Neuronal stem cell (in vitro differentiated cells): ENCODE measurements around the gene TECPR2.

ENCODE experiments used
- DNase-seq: peaks from one replicate; pipeline ENCODE4 v3.0.0-alpha.2; 2013; ENCODE audit warnings: low spot score
- H2AFZ ChIP-seq: one replicate; pipeline ENCODE4 v1.6.1; 2013; ENCODE audit warnings: mild to moderate bottlenecking, low read length, inconsistent platforms
- H2AK5ac ChIP-seq: 2 replicates; pipeline ENCODE4 v1.6.1; 2013; ENCODE audit warnings: low read depth, mild to moderate bottlenecking, inconsistent platforms, low read length, moderate library complexity, mixed read lengths
- H2BK120ac ChIP-seq: 2 replicates; pipeline ENCODE4 v1.6.1; 2013; ENCODE audit warnings: low read depth, mild to moderate bottlenecking, inconsistent platforms, low read length, moderate library complexity, mixed read lengths
- H2BK12ac ChIP-seq: one replicate; pipeline ENCODE4 v1.6.1; 2013; ENCODE audit warnings: low read length, inconsistent platforms
- H2BK15ac ChIP-seq: 2 replicates; pipeline ENCODE4 v1.6.1; 2013; ENCODE audit warnings: mild to moderate bottlenecking, low read length, inconsistent platforms, mixed read lengths
- H2BK5ac ChIP-seq: one replicate; pipeline ENCODE4 v1.6.1; 2013; ENCODE audit warnings: inconsistent platforms, mild to moderate bottlenecking, low read length, moderate library complexity
- H3K14ac ChIP-seq: one replicate; pipeline ENCODE4 v1.6.1; 2013; ENCODE audit warnings: low read length, inconsistent platforms
- H3K18ac ChIP-seq: 2 replicates; pipeline ENCODE4 v1.6.1; 2013; ENCODE audit warnings: low read length, inconsistent platforms
- H3K23ac ChIP-seq: 2 replicates; pipeline ENCODE4 v1.6.1; 2013; ENCODE audit warnings: low read depth, mild to moderate bottlenecking, mixed read lengths, low read length, inconsistent platforms; ENCODE audit not compliant: poor library complexity
- H3K27ac ChIP-seq: replicated peaks from 3 replicates; pipeline ENCODE4 v1.5.1; 2013; ENCODE audit warnings: low read length, inconsistent platforms
- H3K27me3 ChIP-seq, 3 experiments: 2 replicates each; pipeline ENCODE4 v1.6.1; 2013; ENCODE audit warnings: low read length in 3 of 3, mild to moderate bottlenecking in 2 of 3, inconsistent platforms in 1 of 3, low read depth in 1 of 3, mixed read lengths in 1 of 3, moderate library complexity in 1 of 3; ENCODE audit not compliant: control insufficient read depth in 3 of 3, insufficient read depth in 3 of 3
- H3K36me3 ChIP-seq, 2 donors: replicated peaks in 1 of 2; 2 replicates each; pipeline ENCODE4 v1.6.1; 2013; ENCODE audit warnings: low read length in 2 of 2; ENCODE audit not compliant: control insufficient read depth in 2 of 2, insufficient read depth in 2 of 2
- H3K4ac ChIP-seq: 2 replicates; pipeline ENCODE4 v1.6.1; 2013; ENCODE audit warnings: inconsistent platforms, mild to moderate bottlenecking, low read length, moderate library complexity
- H3K4me1 ChIP-seq, 2 donors: 1 replicate in 1 of 2; 2 replicates in 1 of 2; pipeline ENCODE4 v1.6.1; 2013; ENCODE audit warnings: low read length in 2 of 2, low read depth in 1 of 2; ENCODE audit not compliant: control insufficient read depth in 2 of 2, insufficient read depth in 1 of 2
- H3K4me2 ChIP-seq: one replicate; pipeline ENCODE4 v1.6.1; 2013; ENCODE audit warnings: mild to moderate bottlenecking, low read length, inconsistent platforms; ENCODE audit not compliant: insufficient read depth, poor library complexity, severe bottlenecking
- H3K4me3 ChIP-seq, 2 donors: 2 replicates each; pipeline ENCODE4 v1.5.1; 2013; ENCODE audit warnings: low read length in 2 of 2, mild to moderate bottlenecking in 2 of 2, inconsistent platforms in 1 of 2, moderate library complexity in 1 of 2
- H3K79me1 ChIP-seq: one replicate; pipeline ENCODE4 v1.6.1; 2013; ENCODE audit warnings: low read depth, mild to moderate bottlenecking, inconsistent platforms, low read length, moderate library complexity
- H3K9ac ChIP-seq: one replicate; pipeline ENCODE4 v1.6.1; 2013; ENCODE audit warnings: mild to moderate bottlenecking, low read depth, low read length, inconsistent platforms; ENCODE audit not compliant: poor library complexity
- H3K9me3 ChIP-seq, 2 donors: replicated peaks in 1 of 2; 2 replicates each; pipeline versions ENCODE3 to v1.6.1; 2013; ENCODE audit warnings: low read length in 2 of 2, mild to moderate bottlenecking in 2 of 2, inconsistent platforms in 1 of 2, low read depth in 1 of 2, mixed read lengths in 1 of 2, moderate library complexity in 1 of 2; ENCODE audit not compliant: control insufficient read depth in 2 of 2, insufficient read depth in 1 of 2
- H4K8ac ChIP-seq: one replicate; pipeline ENCODE4 v1.6.1; 2013; ENCODE audit warnings: low read depth, mild to moderate bottlenecking, inconsistent platforms, low read length, moderate library complexity
- H4K91ac ChIP-seq: one replicate; pipeline ENCODE4 v1.6.1; 2013; ENCODE audit warnings: low read length, low read depth, mild to moderate bottlenecking, inconsistent platforms; ENCODE audit not compliant: poor library complexity
- WGBS, 2 donors: extraction: QIAGEN DNeasy Blood & Tissue Kit; methylation state at CpG; one replicate each; pipeline ENCODE4 v1.1.7; 2013; ENCODE audit warnings: missing lambda C conversion rate in 2 of 2, mixed read lengths in 1 of 2; ENCODE audit not compliant: insufficient read length in 2 of 2, insufficient replicate concordance in 1 of 2; ENCODE audit errors: extremely low coverage in 2 of 2; 5-methylcytosine and 5-hydroxymethylcytosine counted together

The TECPR2 gene

DNA sequence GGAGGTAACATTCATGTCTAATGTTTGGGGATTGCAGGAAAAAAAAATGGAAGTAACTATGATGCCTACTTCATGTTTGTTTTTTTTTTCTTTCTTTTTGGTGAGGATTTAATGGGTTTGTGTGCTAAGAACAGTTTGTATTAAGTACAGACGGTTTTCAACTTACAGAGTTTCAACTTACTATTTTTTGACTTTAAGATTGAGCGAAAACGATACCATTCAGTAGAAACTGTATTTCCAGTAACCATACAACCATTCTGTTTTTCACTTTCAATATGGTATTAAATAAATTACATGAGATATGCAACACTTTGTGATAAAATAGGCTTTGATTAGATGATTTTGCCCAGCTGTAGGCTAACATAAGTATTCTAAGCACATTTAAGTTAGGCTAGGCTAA, 10.4 kb downstream of the TECPR2 start:
- no peak overlapping the region for H2BK120ac ChIP-seq
- no peak overlapping the region for H3K4me3 ChIP-seq
- no peak overlapping the region for H4K91ac ChIP-seq
- H3K14ac ChIP-seq, result no peak overlapping the region
- no peak overlapping the region for H3K4me2 ChIP-seq
- H3K18ac ChIP-seq, result no peak overlapping the region
- DNase-seq, result no peak
- no peak overlapping the region for H4K8ac ChIP-seq
- H3K4me1 ChIP-seq, result no peaks in the 10 kb centered on the region
- no peak overlapping the region for H2AFZ ChIP-seq
- no peak overlapping the region for H2BK5ac ChIP-seq
- no peaks in the 10 kb centered on the region for H3K27me3 ChIP-seq
- H2AK5ac ChIP-seq, result no peak overlapping the region
- no CpG with 5 or more reads among the region's 3 CpGs for WGBS, 2 donors
- H3K4ac ChIP-seq, result no peak overlapping the region
- peaks cover 2% of the 10 kb centered on the region for H3K79me1 ChIP-seq
- H3K9me3 ChIP-seq, result no peaks in the 10 kb centered on the region
- H2BK12ac ChIP-seq, result no peak overlapping the region
- peaks cover 4 to 17% of the 10 kb centered on the region in 2 donors for H3K36me3 ChIP-seq
- H3K9ac ChIP-seq, result no peak overlapping the region
- no peak overlapping the region for H3K27ac ChIP-seq
- no peak overlapping the region for H3K23ac ChIP-seq
- H2BK15ac ChIP-seq, result no peak overlapping the region

- Histone ChIP-seq H3K4me1 (no peaks in the 10 kb centered on the region), H3K36me3 (peaks cover 7 to 25% of the 10 kb centered on the region in 2 donors), H2BK15ac (no peak overlapping the region), H3K18ac (no peak overlapping the region), H2BK120ac (no peak overlapping the region), H4K91ac (no peak overlapping the region), H4K8ac (no peak overlapping the region), H3K9me3 (no peaks in the 10 kb centered on the region), H3K27me3 (no peaks in the 10 kb centered on the region), H2BK5ac (no peak overlapping the region), H3K4me2 (no peak overlapping the region), H3K9ac (no peak overlapping the region), H3K27ac (no peak overlapping the region), H3K23ac (no peak overlapping the region), H3K4me3 (no peak overlapping the region), H2BK12ac (no peak overlapping the region), H3K4ac (no peak overlapping the region), H3K79me1 (peaks cover 2% of the 10 kb centered on the region), H2AFZ (no peak overlapping the region), H2AK5ac (no peak overlapping the region), H3K14ac (no peak overlapping the region)
- DNase-seq, result no peak
- no CpG with 5 or more reads among the region's 2 CpGs for WGBS, 2 donors
Observed at GRCh38 chr14:102374264-102374663, 11.5 kb downstream of the TECPR2 start.

- no CpG with 5 or more reads among the region's 5 CpGs for WGBS, 2 donors
- H4K91ac ChIP-seq, result no peak overlapping the region
- no peak overlapping the region for H2BK12ac ChIP-seq
- H3K36me3 ChIP-seq, result peaks cover 7 to 28% of the 10 kb centered on the region in 2 donors
- H2BK120ac ChIP-seq, result no peak overlapping the region
- no peak overlapping the region for H3K4ac ChIP-seq
- no peaks in the 10 kb centered on the region for H3K4me1 ChIP-seq
- no peak overlapping the region for H2AK5ac ChIP-seq
- peaks cover 2% of the 10 kb centered on the region for H3K79me1 ChIP-seq
- no peak overlapping the region for H3K18ac ChIP-seq
- no peak overlapping the region for H3K14ac ChIP-seq
- H3K4me2 ChIP-seq, result no peak overlapping the region
- DNase-seq, result no peak
- no peak overlapping the region for H4K8ac ChIP-seq
- no peak overlapping the region for H2AFZ ChIP-seq
- no peak overlapping the region for H3K4me3 ChIP-seq
- no peak overlapping the region for H3K9ac ChIP-seq
- no peak overlapping the region for H3K23ac ChIP-seq
- H2BK5ac ChIP-seq, result no peak overlapping the region
- no peak overlapping the region for H3K27ac ChIP-seq
- H3K27me3 ChIP-seq, result no peaks in the 10 kb centered on the region
- no peaks in the 10 kb centered on the region for H3K9me3 ChIP-seq
- no peak overlapping the region for H2BK15ac ChIP-seq
Observed at GRCh38 chr14:102375119-102375518, 12.4 kb downstream of the TECPR2 start.

DNA sequence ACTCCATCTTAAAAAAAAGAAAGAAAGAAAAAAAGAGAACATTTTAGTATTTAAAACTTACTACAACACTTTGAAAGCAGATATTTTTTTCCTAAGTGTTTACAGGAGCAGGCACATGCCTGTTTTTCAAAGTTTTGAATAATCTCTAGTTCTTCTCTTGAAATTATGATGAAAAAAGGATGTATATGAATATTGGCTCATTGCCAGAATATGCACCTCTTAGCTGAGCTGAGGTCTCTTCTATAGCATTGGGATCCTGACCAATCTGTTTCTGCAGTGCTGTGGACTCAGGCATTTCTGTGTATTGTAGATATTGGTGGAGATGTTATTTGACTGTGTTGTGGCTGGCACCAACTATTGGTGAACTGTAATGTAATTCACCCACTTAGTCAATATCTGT, 15.0 kb downstream of the TECPR2 start:
- H2BK15ac ChIP-seq, result no peak overlapping the region
- peaks cover 7 to 35% of the 10 kb centered on the region in 2 donors for H3K36me3 ChIP-seq
- no peak overlapping the region for H4K91ac ChIP-seq
- H2BK120ac ChIP-seq, result no peak overlapping the region
- no peak overlapping the region for H4K8ac ChIP-seq
- H3K4me1 ChIP-seq, result no peaks in the 10 kb centered on the region
- no peak overlapping the region for H2AFZ ChIP-seq
- no peak overlapping the region for H3K4ac ChIP-seq
- H3K4me3 ChIP-seq, result no peak overlapping the region
- H2AK5ac ChIP-seq, result no peak overlapping the region
- no peak overlapping the region for H3K4me2 ChIP-seq
- no peak overlapping the region for H3K14ac ChIP-seq
- H3K9ac ChIP-seq, result no peak overlapping the region
- H3K27me3 ChIP-seq, result no peaks in the 10 kb centered on the region
- H3K27ac ChIP-seq, result no peak overlapping the region
- H3K79me1 ChIP-seq, result peaks cover 2% of the 10 kb centered on the region
- H3K18ac ChIP-seq, result no peak overlapping the region
- DNase-seq, result no peak
- H3K9me3 ChIP-seq, result no peaks in the 10 kb centered on the region
- H2BK5ac ChIP-seq, result no peak overlapping the region
- H3K23ac ChIP-seq, result no peak overlapping the region
- no peak overlapping the region for H2BK12ac ChIP-seq
